ENCODE data around the gene FAM174C. TPM values are rescaled to one million over a fixed set of nuclear protein-coding genes. Genes with fewer than 3 reads are reported as not detected.

The FAM174C gene
- 7.3 and 10.2 TPM in 2 replicates for polyA plus RNA-seq

DNA sequence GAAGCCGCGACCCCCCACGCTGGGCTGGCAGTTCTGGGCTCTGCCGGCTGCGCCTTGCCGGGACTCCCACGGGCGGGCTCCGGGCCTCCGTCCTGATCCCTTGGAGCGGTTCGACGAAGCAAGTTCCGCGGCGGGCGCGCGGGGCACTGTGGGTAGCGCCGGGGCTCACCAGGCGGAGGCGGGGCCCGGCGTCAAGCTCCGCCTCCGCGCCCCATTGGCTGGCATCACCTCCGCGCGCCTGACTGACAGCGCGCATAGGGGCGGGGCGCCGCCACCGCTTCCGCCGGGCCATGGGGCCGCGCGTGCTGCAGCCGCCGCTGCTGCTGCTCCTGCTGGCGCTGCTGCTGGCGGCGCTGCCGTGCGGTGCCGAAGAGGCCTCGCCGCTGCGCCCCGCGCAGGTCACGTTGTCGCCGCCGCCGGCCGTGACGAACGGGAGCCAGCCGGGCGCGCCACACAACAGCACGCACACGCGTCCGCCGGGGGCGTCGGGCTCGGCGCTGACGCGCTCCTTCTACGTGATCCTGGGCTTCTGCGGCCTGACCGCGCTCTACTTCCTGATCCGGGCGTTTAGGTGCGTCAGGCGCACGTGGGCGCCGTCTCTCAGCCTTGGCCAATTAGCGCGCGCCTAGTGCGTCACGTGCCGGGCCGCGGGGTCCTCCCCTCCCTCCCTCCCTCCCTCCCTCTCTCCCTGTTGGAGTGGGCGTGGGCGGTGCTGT lies at the start of gene FAM174C:
TSS of gene FAM174C (plus strand) at position 271 of the 716 bp plus-strand sequence. CDS start at position 291, 20 bp downstream.

DNA sequence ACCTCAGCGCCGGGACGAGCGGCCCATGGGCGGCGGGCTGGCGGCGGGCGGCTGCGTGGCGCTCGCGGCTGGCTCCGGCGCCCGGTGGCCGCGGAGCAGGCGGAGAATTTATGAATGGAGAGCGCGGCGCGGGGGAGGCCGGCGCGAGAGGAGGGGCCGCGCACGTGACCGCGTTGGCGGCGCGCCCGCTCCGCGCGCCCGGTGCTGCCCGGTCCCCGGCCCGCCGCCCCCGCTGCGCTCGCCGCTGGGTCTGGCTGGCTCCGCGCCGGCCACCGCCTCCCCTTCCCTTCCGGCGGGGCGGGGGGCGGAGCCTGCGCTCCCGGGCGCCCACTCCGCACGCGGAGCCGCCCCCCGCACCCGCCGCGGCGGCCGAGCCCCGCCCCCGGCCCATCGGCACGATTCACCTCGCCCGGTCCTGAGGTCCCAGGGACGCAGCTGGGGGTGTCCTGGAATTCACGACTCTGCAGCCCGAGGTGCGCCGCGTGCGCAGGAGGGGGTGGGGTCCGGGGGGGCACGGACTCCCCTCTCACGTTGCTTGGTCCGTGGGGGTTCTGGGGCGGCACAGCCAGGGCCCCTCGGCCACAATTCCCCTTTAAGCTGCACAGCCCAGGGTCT lies 37.5 kb upstream of the FAM174C start, which contains the start of gene CBARP:
TSS of gene CBARP (minus strand) at position 252 of the 615 bp plus-strand sequence. CDS start 1,905 bp downstream, outside the sequence.

DNA sequence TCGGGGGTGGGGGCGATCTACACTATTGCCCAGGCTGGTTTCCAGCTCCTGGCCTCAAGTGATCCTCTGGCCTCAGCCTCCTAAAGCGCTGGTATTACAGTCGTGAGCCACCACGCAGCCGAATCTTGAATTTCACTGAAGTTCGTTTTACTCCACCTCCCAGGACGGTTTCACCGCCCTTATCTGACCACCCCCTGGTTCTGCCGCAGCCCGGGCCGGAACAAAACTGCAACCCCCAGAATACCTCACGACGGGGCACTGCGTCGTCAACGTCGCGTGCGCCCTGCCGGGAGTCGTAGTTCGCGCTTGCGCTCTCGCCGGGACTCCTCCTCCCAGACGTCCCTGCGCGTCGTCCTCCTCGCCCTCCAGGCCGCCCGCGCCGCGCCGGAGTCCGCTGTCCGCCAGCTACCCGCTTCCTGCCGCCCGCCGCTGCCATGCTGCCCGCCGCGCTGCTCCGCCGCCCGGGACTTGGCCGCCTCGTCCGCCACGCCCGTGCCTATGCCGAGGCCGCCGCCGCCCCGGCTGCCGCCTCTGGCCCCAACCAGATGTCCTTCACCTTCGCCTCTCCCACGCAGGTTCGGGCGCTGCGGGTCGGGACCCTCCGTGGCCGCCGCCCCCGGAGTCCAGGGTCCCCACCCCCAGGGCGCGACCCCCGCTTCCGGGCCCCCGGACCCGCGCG lies 33.8 kb upstream of the FAM174C start, which contains the start of gene ATP5F1D:
TSS of gene ATP5F1D (plus strand) at position 335 of the 679 bp plus-strand sequence. CDS start at position 435, 100 bp downstream.

DNA sequence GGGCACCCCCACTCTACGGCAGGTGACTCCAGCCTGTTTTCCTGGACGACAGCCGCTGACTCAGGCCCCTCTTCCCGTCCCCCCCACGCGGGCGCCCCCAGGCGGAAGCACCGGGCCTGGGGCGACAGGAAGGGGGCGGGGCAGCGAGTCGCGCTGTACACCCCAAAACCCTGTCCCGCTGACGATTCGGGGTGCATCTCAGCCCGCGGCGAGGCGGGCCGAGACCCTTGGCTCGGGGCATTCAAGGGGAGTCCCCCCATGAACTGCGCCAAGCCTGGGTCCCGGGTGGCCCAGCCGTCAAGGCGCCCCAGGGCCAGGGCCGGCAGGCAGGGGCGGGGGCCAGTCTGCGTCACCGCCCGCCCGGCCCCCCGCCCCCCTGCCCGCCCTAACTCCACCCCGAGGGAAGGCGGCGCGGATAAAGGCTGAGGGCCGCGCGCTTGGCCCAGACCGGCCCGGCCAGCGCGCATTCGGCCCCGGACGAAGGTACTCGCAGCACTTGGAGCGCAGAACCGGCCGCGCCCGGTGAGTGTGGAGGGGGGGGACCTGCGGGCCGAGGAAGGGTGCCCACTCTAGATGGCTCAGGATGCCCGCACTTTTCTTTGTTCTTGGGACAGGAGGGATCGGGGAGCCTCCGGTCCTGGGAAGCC lies 27.1 kb upstream of the FAM174C start, which contains the start of gene MIDN:
TSS of gene MIDN (plus strand) at position 445 of the 647 bp plus-strand sequence. CDS start 1,714 bp downstream, outside the sequence.

DNA sequence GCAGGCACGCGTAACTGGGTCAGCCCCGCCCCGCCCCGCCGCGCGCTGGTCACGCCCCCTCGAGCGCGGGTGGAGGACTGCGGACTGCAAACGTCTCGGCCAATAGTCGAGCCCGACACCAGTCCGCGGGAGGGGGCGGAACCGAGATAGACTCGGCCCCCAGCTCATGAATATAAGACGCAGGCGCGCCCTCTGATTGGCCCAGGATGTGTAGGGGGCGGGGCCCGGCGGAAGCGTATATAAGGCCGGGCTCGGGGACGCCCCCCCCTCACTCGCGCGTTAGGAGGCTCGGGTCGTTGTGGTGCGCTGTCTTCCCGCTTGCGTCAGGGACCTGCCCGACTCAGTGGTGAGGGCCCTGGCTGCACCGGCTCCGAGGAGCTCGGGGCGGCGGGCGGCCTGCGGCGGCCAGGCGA lies 6.3 kb upstream of the FAM174C start, which contains the start of gene CIRBP:
TSS of gene CIRBP (plus strand) at position 268 of the 413 bp plus-strand sequence. CDS start 1,602 bp downstream, outside the sequence.

DNA sequence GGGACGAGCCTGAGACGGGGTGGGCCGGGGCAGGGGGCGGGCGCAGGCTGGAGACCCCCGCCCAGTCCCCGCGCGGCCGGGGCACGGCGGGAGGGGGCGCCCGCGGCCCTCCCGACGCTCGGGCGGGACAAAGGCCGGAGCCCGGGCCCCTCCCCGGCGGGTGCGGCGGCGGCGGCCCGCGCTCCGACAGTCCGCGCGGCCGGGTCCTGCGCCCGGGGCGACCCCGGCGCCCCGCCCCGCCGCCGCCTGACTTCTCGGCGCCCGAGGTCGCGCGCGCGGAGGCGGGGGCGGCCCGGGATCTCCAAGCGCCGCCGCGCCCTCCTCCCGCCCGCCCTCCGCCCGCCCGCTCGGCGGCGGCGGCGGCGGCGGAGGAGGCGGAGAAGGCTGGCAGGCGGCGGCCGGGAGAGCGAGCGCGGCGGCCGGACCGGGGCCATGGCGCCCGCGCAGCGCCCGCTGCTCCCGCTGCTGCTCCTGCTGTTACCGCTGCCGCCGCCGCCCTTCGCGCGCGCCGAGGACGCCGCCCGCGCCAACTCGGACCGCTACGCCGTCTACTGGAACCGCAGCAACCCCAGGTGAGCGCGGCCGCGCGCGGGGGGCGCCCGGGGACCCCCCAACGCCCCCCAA lies 10.5 kb downstream of the FAM174C start, which contains the start of gene EFNA2:
TSS of gene EFNA2 (plus strand) at position 137 of the 624 bp plus-strand sequence. CDS start at position 433, 296 bp downstream.

Other genes with a start within 250 kb of the FAM174C start
- gene CNN2, start 248.9 kb upstream of the FAM174C start, polyA plus RNA-seq: 0.78 TPM in 1 of 2 replicates, not detected in the other
- 2.1 TPM in 1 of 2 replicates, not detected in the other for gene ABCA7, start 235.4 kb upstream of the FAM174C start, polyA plus RNA-seq
- not detected in 2 replicates for gene ARHGAP45, start 208.4 kb upstream of the FAM174C start, polyA plus RNA-seq
- 10.2 and 26.5 TPM in 2 replicates for gene POLR2E, start 180.2 kb upstream of the FAM174C start, polyA plus RNA-seq
- gene GPX4, start 171.5 kb upstream of the FAM174C start, polyA plus RNA-seq: 152 and 277 TPM in 2 replicates
- 0.07 TPM in 1 of 2 replicates, not detected in the other for gene SBNO2, start 101.3 kb upstream of the FAM174C start, polyA plus RNA-seq
- gene STK11, start 69.8 kb upstream of the FAM174C start, polyA plus RNA-seq: 0.17 and 0.27 TPM in 2 replicates
- gene CBARP, start 37.5 kb upstream of the FAM174C start, polyA plus RNA-seq: 0.25 and 0.26 TPM in 2 replicates
- gene ATP5F1D, start 33.8 kb upstream of the FAM174C start, polyA plus RNA-seq: 71.5 and 78.2 TPM in 2 replicates
- 0.46 and 1.2 TPM in 2 replicates for gene MIDN, start 26.9 kb upstream of the FAM174C start, polyA plus RNA-seq
- gene CIRBP, start 6.2 kb upstream of the FAM174C start, polyA plus RNA-seq: 80.6 and 81.4 TPM in 2 replicates
- gene EFNA2, start 10.3 kb downstream of the FAM174C start, polyA plus RNA-seq: not detected in 2 replicates
- 41.5 and 71.7 TPM in 2 replicates for gene NDUFS7, start 108.4 kb downstream of the FAM174C start, polyA plus RNA-seq
- 9.0 TPM in 2 replicates for gene GAMT, start 126.0 kb downstream of the FAM174C start, polyA plus RNA-seq
- gene DAZAP1, start 132.1 kb downstream of the FAM174C start, polyA plus RNA-seq: 4.6 and 5.4 TPM in 2 replicates
- 661 and 694 TPM in 2 replicates for gene RPS15, start 162.9 kb downstream of the FAM174C start, polyA plus RNA-seq
- 0.60 and 1.2 TPM in 2 replicates for gene APC2, start 174.6 kb downstream of the FAM174C start, polyA plus RNA-seq
- gene C19orf25, start 203.7 kb downstream of the FAM174C start, polyA plus RNA-seq: 1.2 and 1.5 TPM in 2 replicates
- not detected in 2 replicates for gene PCSK4, start 214.8 kb downstream of the FAM174C start, polyA plus RNA-seq
- 2.2 and 3.7 TPM in 2 replicates for gene REEP6, start 215.7 kb downstream of the FAM174C start, polyA plus RNA-seq
- gene ADAMTSL5, start 237.5 kb downstream of the FAM174C start, polyA plus RNA-seq: not detected in 2 replicates
- 0.23 TPM in 1 of 2 replicates, not detected in the other for gene PLK5, start 248.5 kb downstream of the FAM174C start, polyA plus RNA-seq

Data from Purkinje cell (primary cell).